Naive thymus-derived CD8-positive, alpha-beta T cell (primary cell): ENCODE data around the gene PRLR. TPM values are rescaled to one million over a fixed set of nuclear protein-coding genes. Genes with fewer than 3 reads are reported as not detected.

Source experiments
- ATAC-seq, 2 donors: fragments of 150-1000 bp; cut with Tn5 transposase in 1 of 2; sonication (Bioruptor Pico), chemical (Tn5 transposase) in 1 of 2; 1 replicate in 1 of 2; 2 replicates in 1 of 2; pipeline ENCODE4 v1.10.0; 2021; ENCODE audit warnings: mild to moderate bottlenecking in 2 of 2, moderate library complexity in 2 of 2
- POLR2A ChIA-PET: fragments of 350-600 bp; sonication (Branson Sonifier 250); formaldehyde crosslinking; loops from one replicate; lab custom pipeline; 2021; ENCODE audit warnings: antibody characterized with exemption; lab: Charles Lee
- DNase-seq, 10 donors: peaks; one replicate each; pipeline versions ENCODE4 v3.0.0 to v3.0.0-alpha.2; 2020 to 2022
- H3K27ac Mint-ChIP-seq, 10 donors: one replicate each; pipeline ENCODE4 v1.8.0; 2020 to 2022; ENCODE audit warnings: mild to moderate bottlenecking in 10 of 10, mixed read lengths in 10 of 10, moderate library complexity in 4 of 10, inconsistent platforms in 1 of 10
- H3K27me3 Mint-ChIP-seq, 5 donors: one replicate each; pipeline ENCODE4 v1.8.0; 2021 to 2022; ENCODE audit warnings: mixed read lengths in 5 of 5
- H3K36me3 Mint-ChIP-seq, 3 donors: one replicate each; pipeline ENCODE4 v1.8.0; 2020 to 2022; ENCODE audit warnings: mixed read lengths in 3 of 3, mild to moderate bottlenecking in 2 of 3, inconsistent platforms in 1 of 3
- H3K4me1 Mint-ChIP-seq, 4 donors: one replicate each; pipeline ENCODE4 v1.8.0; 2021 to 2022; ENCODE audit warnings: mixed read lengths in 4 of 4
- H3K4me3 Mint-ChIP-seq, 10 donors: one replicate each; pipeline ENCODE4 v1.8.0; 2020 to 2022; ENCODE audit warnings: mild to moderate bottlenecking in 10 of 10, mixed read lengths in 10 of 10, moderate library complexity in 6 of 10, inconsistent platforms in 1 of 10
- H3K9me3 Mint-ChIP-seq, 9 donors: one replicate each; pipeline ENCODE4 v1.8.0; 2020 to 2022; ENCODE audit warnings: mixed read lengths in 9 of 9, mild to moderate bottlenecking in 3 of 9, inconsistent platforms in 1 of 9, moderate library complexity in 1 of 9
- polyA plus RNA-seq, 3 donors: library from polyadenylated mRNA; unstranded; fragments of 300-500 nt; fragmentation: Illumina TruSeq; gene quantifications; one replicate each; pipeline ENCODE4 v1.2.3, GENCODE V29; 2021
- total RNA-seq, 8 experiments: library from RNA in 2 of 8; stranded (reverse) in 2 of 8; gene quantifications; one replicate each; pipeline ENCODE4 v1.2.3 and lab custom pipeline; 2021 to 2026

The PRLR gene
- total and polyA plus RNA-seq, 5 experiments from 2014 or later, result not detected

- no peak for ATAC-seq
- peaks cover 0 to 3% (median 0%) of the 10 kb centered on the region in 9 donors for H3K9me3 Mint-ChIP-seq
- POLR2A ChIA-PET, result no interaction called here
- no peaks in the 10 kb centered on the region for H3K36me3 Mint-ChIP-seq
- no peak for DNase-seq
- no peak overlapping the region for H3K27ac Mint-ChIP-seq
- peaks cover 7 to 25% (median 16%) of the 10 kb centered on the region in 5 donors for H3K27me3 Mint-ChIP-seq
- H3K4me3 Mint-ChIP-seq, result no peak overlapping the region
- H3K4me1 Mint-ChIP-seq, result no peaks in the 10 kb centered on the region
Observed at GRCh38 chr5:35145691-35146317, 84.5 kb downstream of the PRLR start.

DNA sequence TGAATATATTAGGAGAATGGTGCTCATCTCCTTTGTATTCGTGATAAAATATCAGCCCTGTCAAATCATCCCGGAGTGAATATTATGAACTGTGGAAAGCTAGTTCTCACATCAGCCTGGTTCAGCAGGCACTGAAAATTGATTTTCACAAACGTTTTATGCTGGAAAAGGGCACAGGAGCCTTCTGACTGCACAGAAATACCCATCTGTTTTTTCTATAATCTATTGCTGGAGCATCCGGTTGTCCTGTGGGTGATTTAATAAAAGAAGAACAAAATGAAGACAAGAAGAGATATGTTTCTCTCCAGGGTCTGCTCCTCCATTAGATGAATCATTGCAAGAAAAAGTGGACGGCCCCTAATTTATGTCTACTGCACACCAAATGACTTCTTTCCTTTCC is 85.3 kb downstream of the PRLR start:
- H3K4me1 Mint-ChIP-seq, result no peaks in the 10 kb centered on the region
- POLR2A ChIA-PET, result no interaction called here
- peaks cover 0 to 3% (median 0%) of the 10 kb centered on the region in 9 donors for H3K9me3 Mint-ChIP-seq
- no peaks in the 10 kb centered on the region for H3K36me3 Mint-ChIP-seq
- ATAC-seq, result no peak
- no peak overlapping the region for H3K27ac Mint-ChIP-seq
- H3K27me3 Mint-ChIP-seq, result peaks cover 6 to 25% (median 16%) of the 10 kb centered on the region in 5 donors
- DNase-seq, result no peak
- H3K4me3 Mint-ChIP-seq, result no peak overlapping the region

DNA sequence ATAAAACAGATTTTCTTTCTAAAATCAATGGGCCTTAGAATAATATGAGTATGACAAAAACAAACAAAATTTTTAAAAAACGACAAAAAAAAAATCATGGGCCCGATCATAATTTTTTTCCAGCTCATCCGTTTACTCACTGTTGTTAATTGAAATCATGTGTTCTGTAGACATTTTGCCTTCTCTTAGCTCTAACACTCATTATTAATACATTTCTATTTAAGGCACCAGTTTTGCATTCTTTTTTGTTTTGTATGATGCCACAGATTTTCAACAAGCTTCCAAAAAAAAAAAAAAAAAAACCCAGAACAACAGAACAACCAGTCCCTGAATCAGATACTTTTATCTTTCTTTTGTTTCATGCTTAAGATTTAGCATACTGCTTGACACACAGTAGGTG is 86.4 kb downstream of the PRLR start:
- Mint-ChIP-seq H3K27me3 (peaks cover 4 to 25% (median 16%) of the 10 kb centered on the region in 5 donors), H3K4me3 (no peak overlapping the region), H3K27ac (no peak overlapping the region), H3K36me3 (no peaks in the 10 kb centered on the region), H3K9me3 (peaks cover 0 to 3% (median 0%) of the 10 kb centered on the region in 9 donors), H3K4me1 (no peaks in the 10 kb centered on the region)
- ATAC-seq (no peak), DNase-seq (no peak)
- POLR2A ChIA-PET, result no interaction called here

- DNase-seq (no peak), ATAC-seq (no peak)
- Mint-ChIP-seq H3K27ac (no peak overlapping the region), H3K27me3 (peaks cover 8 to 25% (median 15%) of the 10 kb centered on the region in 5 donors), H3K4me1 (no peaks in the 10 kb centered on the region), H3K9me3 (peaks cover 0 to 3% (median 0%) of the 10 kb centered on the region in 9 donors), H3K36me3 (no peaks in the 10 kb centered on the region), H3K4me3 (no peak overlapping the region)
- POLR2A ChIA-PET, result no interaction called here
Observed at GRCh38 chr5:35141739-35142138, 88.5 kb downstream of the PRLR start.

DNA sequence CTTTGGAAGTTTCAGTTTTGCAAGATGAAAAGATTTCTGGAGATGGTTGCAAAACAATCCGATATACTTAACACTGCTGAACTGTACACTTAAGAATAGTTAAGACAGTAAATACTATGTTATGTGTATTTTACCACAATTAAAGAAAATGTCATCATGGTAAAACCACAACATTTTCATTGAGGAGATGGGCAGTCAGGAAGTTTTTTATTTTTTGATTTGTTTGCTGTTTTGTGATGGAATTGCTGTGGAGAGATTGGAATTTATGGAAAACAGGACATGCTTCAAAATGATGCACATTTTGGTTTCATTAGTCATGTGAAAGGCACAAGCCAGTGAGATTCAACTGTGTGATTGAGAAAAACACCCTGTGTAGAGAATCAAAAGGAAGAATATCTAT is 92.1 kb downstream of the PRLR start:
- no peak for DNase-seq
- Mint-ChIP-seq H3K36me3 (no peaks in the 10 kb centered on the region), H3K27ac (no peak overlapping the region), H3K9me3 (no peaks in the 10 kb centered on the region), H3K27me3 (peaks cover 11 to 31% (median 18%) of the 10 kb centered on the region in 5 donors), H3K4me3 (no peak overlapping the region), H3K4me1 (peaks cover 0 to 10% (median 7%) of the 10 kb centered on the region in 4 donors)
- ATAC-seq, result no peak
- POLR2A ChIA-PET, result no interaction called here

- ATAC-seq (peak in 1 of 2 donors; percentile 42), DNase-seq (no peak)
- POLR2A ChIA-PET, result no interaction called here
- Mint-ChIP-seq H3K36me3 (no peaks in the 10 kb centered on the region), H3K9me3 (no peaks in the 10 kb centered on the region), H3K27me3 (peaks cover 15 to 33% (median 21%) of the 10 kb centered on the region in 5 donors), H3K4me3 (no peak overlapping the region), H3K4me1 (peaks cover 0 to 10% (median 7%) of the 10 kb centered on the region in 4 donors), H3K27ac (no peak overlapping the region)
Observed at GRCh38 chr5:35136386-35136785, 93.9 kb downstream of the PRLR start.

DNA sequence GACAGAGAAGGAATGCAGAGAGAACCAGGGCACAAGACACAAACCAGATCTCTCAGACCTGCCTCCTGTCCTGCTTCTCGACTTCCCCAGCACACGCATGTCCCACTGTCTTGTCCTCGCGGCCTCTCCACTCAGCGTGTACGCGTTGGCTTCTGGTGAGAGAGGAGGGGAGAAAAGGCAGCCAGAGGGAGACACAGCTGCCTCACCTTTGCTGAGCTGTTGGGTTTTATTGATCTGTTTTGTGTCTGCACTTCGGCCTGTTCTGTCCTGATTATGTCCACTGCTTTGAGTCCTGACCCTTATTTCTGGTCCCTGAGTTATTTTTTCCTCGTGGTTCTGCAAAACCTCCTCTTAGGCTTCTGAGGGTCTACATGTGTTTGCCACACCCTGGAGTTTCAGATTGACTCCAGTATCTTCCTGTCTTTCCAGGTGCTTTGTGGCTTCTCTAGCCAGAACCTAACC is 95.0 kb downstream of the PRLR start:
- ATAC-seq (no peak), DNase-seq (no peak)
- no peak overlapping the region for H3K4me3 Mint-ChIP-seq
- POLR2A ChIA-PET, result no interaction called here
- H3K4me1 Mint-ChIP-seq, result peaks cover 4 to 17% (median 12%) of the 10 kb centered on the region in 4 donors
- peaks cover 0 to 7% (median 0%) of the 10 kb centered on the region in 9 donors for H3K9me3 Mint-ChIP-seq
- H3K36me3 Mint-ChIP-seq, result no peaks in the 10 kb centered on the region
- peaks cover 15 to 36% (median 28%) of the 10 kb centered on the region in 5 donors for H3K27me3 Mint-ChIP-seq
- no peak overlapping the region for H3K27ac Mint-ChIP-seq

DNA sequence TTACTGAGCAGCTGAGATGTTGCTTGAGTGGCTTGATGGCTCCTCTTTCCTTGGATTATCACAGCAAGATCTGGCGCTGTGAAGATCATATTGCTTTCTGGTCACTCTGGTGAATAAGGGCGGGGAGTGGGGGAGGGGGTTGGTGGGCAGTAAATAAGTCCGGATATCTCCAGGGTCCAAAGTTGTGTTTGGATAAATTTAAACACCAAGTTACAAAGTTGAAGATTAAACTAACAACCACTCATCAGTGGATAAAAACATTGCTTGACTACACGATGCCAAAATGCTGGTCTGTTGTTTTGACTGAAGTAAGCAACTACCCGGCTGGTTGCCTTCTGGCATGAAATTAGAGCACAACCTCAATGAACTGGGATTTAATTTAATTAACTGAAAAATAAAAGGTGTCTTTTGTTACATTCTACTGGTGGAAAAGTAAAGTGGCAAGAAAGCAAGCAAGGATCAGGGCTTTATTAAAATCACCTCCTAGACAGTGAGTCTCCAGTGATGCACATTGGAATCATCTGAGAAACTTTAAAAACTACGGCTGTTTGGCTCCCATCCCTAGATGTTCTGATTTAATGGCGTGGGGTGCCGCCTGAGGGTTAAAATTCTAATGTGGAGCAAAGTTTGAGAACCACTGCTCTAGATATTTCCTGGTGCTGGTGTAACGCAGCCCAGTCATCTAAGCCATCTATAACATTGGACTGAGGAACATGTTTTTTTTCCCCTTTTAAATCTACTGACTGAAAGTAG is 95.8 kb downstream of the PRLR start:
- Mint-ChIP-seq H3K36me3 (no peaks in the 10 kb centered on the region), H3K4me3 (no peak overlapping the region), H3K27me3 (peaks cover 18 to 42% (median 31%) of the 10 kb centered on the region in 5 donors), H3K27ac (no peak overlapping the region), H3K9me3 (peaks cover 0 to 9% (median 0%) of the 10 kb centered on the region in 9 donors), H3K4me1 (peaks cover 10 to 23% (median 18%) of the 10 kb centered on the region in 4 donors)
- ATAC-seq, result no peak
- POLR2A ChIA-PET, result no interaction called here
- DNase-seq, result no peak

- ATAC-seq (no peak), DNase-seq (no peak)
- peaks cover 0 to 9% (median 0%) of the 10 kb centered on the region in 9 donors for H3K9me3 Mint-ChIP-seq
- peaks cover 21 to 49% (median 35%) of the 10 kb centered on the region in 5 donors for H3K27me3 Mint-ChIP-seq
- no peak overlapping the region for H3K4me3 Mint-ChIP-seq
- H3K4me1 Mint-ChIP-seq, result peaks cover 10 to 25% (median 19%) of the 10 kb centered on the region in 4 donors
- POLR2A ChIA-PET, result no interaction called here
- H3K27ac Mint-ChIP-seq, result no peak overlapping the region
- no peaks in the 10 kb centered on the region for H3K36me3 Mint-ChIP-seq
Observed at GRCh38 chr5:35133186-35133585, 97.1 kb downstream of the PRLR start.

DNA sequence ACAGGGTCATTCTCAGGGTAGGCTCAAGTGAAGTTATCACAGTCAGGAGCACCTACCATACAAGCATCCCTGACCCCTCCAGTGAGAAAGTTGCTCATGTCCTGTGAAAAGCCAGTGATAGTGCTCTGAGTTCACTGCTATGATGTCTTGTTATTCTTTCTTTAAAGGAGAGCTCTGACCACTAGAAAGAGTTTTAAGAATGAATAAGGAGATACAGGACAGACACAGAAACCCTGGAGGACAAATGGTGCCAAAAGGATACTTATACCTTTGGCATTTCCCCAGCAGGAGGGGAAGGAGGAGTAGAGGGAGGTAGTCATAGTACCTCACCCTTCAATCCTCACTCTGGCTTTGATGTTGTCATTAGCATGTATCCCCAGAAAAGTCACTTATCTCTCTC is 98.6 kb downstream of the PRLR start:
- H3K9me3 Mint-ChIP-seq, result peaks cover 0 to 9% (median 0%) of the 10 kb centered on the region in 9 donors
- no peak for DNase-seq
- POLR2A ChIA-PET, result no interaction called here
- no peak overlapping the region for H3K4me3 Mint-ChIP-seq
- H3K27me3 Mint-ChIP-seq, result peaks cover 26 to 61% (median 42%) of the 10 kb centered on the region in 5 donors
- no peak for ATAC-seq
- no peak overlapping the region for H3K27ac Mint-ChIP-seq
- H3K4me1 Mint-ChIP-seq, result peaks cover 10 to 25% (median 19%) of the 10 kb centered on the region in 4 donors
- H3K36me3 Mint-ChIP-seq, result no peaks in the 10 kb centered on the region

DNA sequence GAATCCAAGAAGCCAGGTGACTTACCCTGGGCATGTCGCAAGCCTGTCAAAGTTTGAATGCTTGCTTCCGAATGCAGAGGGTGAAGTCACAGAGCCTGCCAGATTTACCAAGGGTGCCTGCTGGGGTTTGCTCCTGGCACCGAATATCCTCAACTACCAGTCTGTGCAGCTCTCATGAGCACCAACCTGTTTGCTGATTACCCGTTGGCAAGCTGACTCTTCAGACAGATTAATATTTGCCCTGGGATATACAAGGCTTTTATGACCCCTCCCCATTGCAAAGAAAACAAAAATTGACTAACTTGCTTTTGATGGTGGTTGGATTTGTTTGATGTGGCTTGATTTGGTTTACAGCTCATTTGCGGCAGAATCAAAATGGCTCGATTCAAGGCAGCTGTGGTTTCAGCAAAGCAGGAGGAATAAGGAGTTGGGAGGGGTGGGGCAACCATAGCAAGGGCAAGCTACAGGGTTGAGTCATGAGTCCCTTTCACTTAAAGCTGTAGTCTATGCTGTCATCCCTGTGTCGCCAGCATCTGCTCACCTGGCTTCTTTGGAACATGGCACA is 100.3 kb downstream of the PRLR start:
- Mint-ChIP-seq H3K9me3 (peaks cover 0 to 9% (median 0%) of the 10 kb centered on the region in 9 donors), H3K4me1 (peaks cover 9 to 15% (median 12%) of the 10 kb centered on the region in 4 donors), H3K36me3 (no peaks in the 10 kb centered on the region), H3K27ac (peak overlapping the region in 1 of 10 donors; percentile 32), H3K27me3 (peaks cover 22 to 55% (median 43%) of the 10 kb centered on the region in 5 donors), H3K4me3 (peak overlapping the region; percentile 2 to 62 (median 32))
- POLR2A ChIA-PET, result no interaction called here
- ATAC-seq (peak; percentile 83 to 85), DNase-seq (peak in 6 of 10 donors; percentile 4 to 64 (median 24))

DNA sequence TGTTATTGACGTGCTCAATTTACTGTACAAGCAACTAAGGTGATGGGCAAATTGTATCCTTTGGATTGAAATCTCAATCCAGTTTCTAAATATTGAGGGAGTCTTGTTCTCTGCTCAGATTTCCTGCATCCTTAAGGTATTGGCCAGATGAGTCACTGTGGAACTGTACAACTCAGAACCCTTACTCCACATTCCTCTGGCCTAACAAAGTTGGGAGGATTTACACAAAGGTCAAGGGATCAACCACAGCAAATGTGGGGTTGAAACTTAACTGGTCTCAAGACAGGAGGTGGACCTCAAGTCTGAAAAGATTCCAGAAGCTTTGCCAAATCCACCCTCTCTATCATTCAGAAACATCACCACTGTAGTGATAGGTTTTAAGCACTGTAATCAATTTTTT is 101.0 kb downstream of the PRLR start:
- Mint-ChIP-seq H3K4me3 (no peak overlapping the region), H3K9me3 (peaks cover 0 to 9% (median 0%) of the 10 kb centered on the region in 9 donors), H3K27me3 (peaks cover 22 to 55% (median 43%) of the 10 kb centered on the region in 5 donors), H3K27ac (peak overlapping the region in 1 of 10 donors; percentile 5), H3K4me1 (peaks cover 9 to 15% (median 12%) of the 10 kb centered on the region in 4 donors), H3K36me3 (no peaks in the 10 kb centered on the region)
- no peak for ATAC-seq
- POLR2A ChIA-PET, result no interaction called here
- no peak for DNase-seq

DNA sequence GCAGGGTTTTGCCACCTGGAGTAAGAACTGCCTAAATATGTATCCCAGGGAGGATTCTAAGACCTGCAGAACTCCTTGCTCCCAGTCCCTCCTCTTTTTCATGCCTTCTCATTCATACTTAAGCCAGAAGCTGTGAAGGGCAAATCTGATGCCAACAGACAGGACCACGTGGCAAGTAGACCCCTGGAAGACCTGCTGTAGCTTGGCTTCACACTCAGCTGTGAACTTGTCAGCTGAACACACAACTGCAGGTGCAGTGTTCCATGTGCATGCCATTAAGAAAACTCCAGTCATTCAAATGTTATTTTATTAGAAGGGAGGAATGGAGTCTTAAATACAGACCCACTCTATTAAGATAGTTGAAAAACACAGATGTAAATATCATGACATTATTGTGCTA is 103.3 kb downstream of the PRLR start:
- Mint-ChIP-seq H3K27ac (no peak overlapping the region), H3K9me3 (peaks cover 0 to 9% (median 0%) of the 10 kb centered on the region in 9 donors), H3K4me1 (peaks cover 9 to 15% (median 12%) of the 10 kb centered on the region in 4 donors), H3K27me3 (peaks cover 22 to 43% (median 34%) of the 10 kb centered on the region in 5 donors), H3K36me3 (no peaks in the 10 kb centered on the region), H3K4me3 (no peak overlapping the region)
- DNase-seq (no peak), ATAC-seq (no peak)
- POLR2A ChIA-PET, result no interaction called here
